ENCODE data around the gene LCOR. TPM values are rescaled to one million over a fixed set of nuclear protein-coding genes. Genes with fewer than 3 reads are reported as not detected.

The LCOR gene
- total RNA-seq, 2 donors from 2014 or later = 36.9 to 43.3 TPM

- Histone ChIP-seq H3K27me3 (ENCODE audit: control insufficient read depth, insufficient read depth, low read length, poor library complexity, severe bottlenecking) (no peaks in the 10 kb centered on the region), H3K9me3 (ENCODE audit: control insufficient read depth, low read length) (no peaks in the 10 kb centered on the region), H3K4me3 (ENCODE audit: low read length) (no peak overlapping the region), H3K36me3 (ENCODE audit: control insufficient read depth, insufficient read depth, low read length) (no peaks in the 10 kb centered on the region), H3K27ac (ENCODE audit: low read depth, low read length) (no peak overlapping the region), H3K4me1 (ENCODE audit: control insufficient read depth, insufficient read depth, low read length) (no peaks in the 10 kb centered on the region), H3K9ac (ENCODE audit: extremely low read depth, low read length, poor library complexity, severe bottlenecking) (no peak overlapping the region)
- DNase-seq = no peak
- H3K4me3 Mint-ChIP-seq = no peak overlapping the region
- 87 to 92% methylated on average over 4 to 8 of the region's 8 CpGs for WGBS, 2 experiments (ENCODE audit: insufficient coverage in 1 of 2, insufficient read length in 1 of 2)
- no peaks in the 10 kb centered on the region for H3K36me3 Mint-ChIP-seq (ENCODE audit: low read depth)
- no peak overlapping the region for H3K27ac Mint-ChIP-seq
- no peak for TF ChIP-seq CTCF (conservative IDR thresholded peaks at IDR 0.05)
- H3K9me3 Mint-ChIP-seq = no peaks in the 10 kb centered on the region
- H3K27me3 Mint-ChIP-seq (ENCODE audit: insufficient read depth) = no peaks in the 10 kb centered on the region
- H3K4me1 Mint-ChIP-seq = no peaks in the 10 kb centered on the region
These were observed 181.5 kb downstream of the LCOR start for GRCh38 chr10:97013568-97013967.

GRCh38 chr10:97013983-97014382, 181.9 kb downstream of the LCOR start:
- no peak for DNase-seq
- no peaks in the 10 kb centered on the region for H3K36me3 Mint-ChIP-seq (ENCODE audit: low read depth)

GRCh38 chr10:97015240-97015639, 183.1 kb downstream of the LCOR start:
- DNase-seq = no peak
- no peaks in the 10 kb centered on the region for H3K27me3 ChIP-seq (ENCODE audit: control insufficient read depth, insufficient read depth, low read length, poor library complexity, severe bottlenecking)
- no peak for TF ChIP-seq CTCF (conservative IDR thresholded peaks at IDR 0.05)
- H3K27ac Mint-ChIP-seq = no peak overlapping the region
- H3K36me3 ChIP-seq (ENCODE audit: control insufficient read depth, insufficient read depth, low read length) = no peaks in the 10 kb centered on the region
- no peak overlapping the region for H3K9ac ChIP-seq (ENCODE audit: extremely low read depth, low read length, poor library complexity, severe bottlenecking)
- H3K4me3 Mint-ChIP-seq = no peak overlapping the region
- WGBS, 2 experiments (ENCODE audit: insufficient coverage in 1 of 2, insufficient read length in 1 of 2) = 94% methylated on average over 1 of the region's 1 CpG; no CpG with 5 or more reads in 1 of the 2 experiments
- no peaks in the 10 kb centered on the region for H3K27me3 Mint-ChIP-seq (ENCODE audit: insufficient read depth)
- peaks cover 3% of the 10 kb centered on the region for H3K4me1 Mint-ChIP-seq
- H3K9me3 Mint-ChIP-seq = no peaks in the 10 kb centered on the region
- no peaks in the 10 kb centered on the region for H3K36me3 Mint-ChIP-seq (ENCODE audit: low read depth)
- no peaks in the 10 kb centered on the region for H3K9me3 ChIP-seq (ENCODE audit: control insufficient read depth, low read length)
- no peaks in the 10 kb centered on the region for H3K4me1 ChIP-seq (ENCODE audit: control insufficient read depth, insufficient read depth, low read length)
- H3K4me3 ChIP-seq (ENCODE audit: low read length) = no peak overlapping the region
- H3K27ac ChIP-seq (ENCODE audit: low read depth, low read length) = no peak overlapping the region

More at GRCh38 chr10:97013983-97014382, 181.9 kb downstream of the LCOR start:
- Histone ChIP-seq H3K9ac (ENCODE audit: extremely low read depth, low read length, poor library complexity, severe bottlenecking) (no peak overlapping the region), H3K4me1 (ENCODE audit: control insufficient read depth, insufficient read depth, low read length) (no peaks in the 10 kb centered on the region), H3K9me3 (ENCODE audit: control insufficient read depth, low read length) (no peaks in the 10 kb centered on the region), H3K36me3 (ENCODE audit: control insufficient read depth, insufficient read depth, low read length) (no peaks in the 10 kb centered on the region), H3K27ac (ENCODE audit: low read depth, low read length) (no peak overlapping the region), H3K4me3 (ENCODE audit: low read length) (no peak overlapping the region), H3K27me3 (ENCODE audit: control insufficient read depth, insufficient read depth, low read length, poor library complexity, severe bottlenecking) (no peaks in the 10 kb centered on the region)
- no peaks in the 10 kb centered on the region for H3K9me3 Mint-ChIP-seq
- H3K27ac Mint-ChIP-seq = no peak overlapping the region
- H3K27me3 Mint-ChIP-seq (ENCODE audit: insufficient read depth) = no peaks in the 10 kb centered on the region
- TF ChIP-seq CTCF (conservative IDR thresholded peaks at IDR 0.05) = no peak
- no peaks in the 10 kb centered on the region for H3K4me1 Mint-ChIP-seq
- H3K4me3 Mint-ChIP-seq = no peak overlapping the region
- 78 to 87% methylated on average over 1 to 8 of the region's 8 CpGs for WGBS, 2 experiments (ENCODE audit: insufficient coverage in 1 of 2, insufficient read length in 1 of 2)

All from endodermal cell (in vitro differentiated cells).